H1 (cell line): ENCODE data around the gene RBM8A. TPM values are rescaled to one million over a fixed set of nuclear protein-coding genes. Genes with fewer than 3 reads are reported as not detected.

Experiments used
- CTCF ChIA-PET: fragments of 300-600 bp; sonication (Branson Sonifier 250); formaldehyde crosslinking; loops from one replicate; lab custom pipeline; 2021; ENCODE audit not compliant: partially characterized antibody; lab: Charles Lee
- POLR2A ChIA-PET: fragments of 300-600 bp; sonication (Branson Sonifier 250); formaldehyde crosslinking; loops from one replicate; lab custom pipeline; 2021; ENCODE audit warnings: inconsistent platforms; ENCODE audit not compliant: partially characterized antibody; lab: Charles Lee
- DNase-seq, 2 experiments: peaks; one replicate each; pipeline versions ENCODE4 v3.0.0 to v3.0.0-alpha.2; 2010 to 2022; ENCODE audit warnings: low spot score in 2 of 2, low read depth in 1 of 2, mixed read lengths in 1 of 2
- FAIRE-seq: peaks from 2 replicates; lab custom pipeline; 2011; peaks lifted over from hg19 to GRCh38; lab: Jason Lieb, UNC
- H2AFZ ChIP-seq: 2 replicates; pipeline ENCODE4 v1.8.1; 2012; ENCODE audit warnings: low read length, inconsistent platforms
- H2AK5ac ChIP-seq: 2 replicates; pipeline ENCODE4 v1.6.1; 2013; ENCODE audit warnings: low read depth, low read length
- H2BK120ac ChIP-seq: replicated peaks from 2 replicates; pipeline ENCODE3; 2013; ENCODE audit warnings: low read depth, low read length, inconsistent platforms
- H2BK12ac ChIP-seq: 2 replicates; pipeline ENCODE4 v1.6.1; 2013; ENCODE audit warnings: low read depth, low read length
- H2BK15ac ChIP-seq: 2 replicates; pipeline ENCODE4 v1.6.1; 2013; ENCODE audit warnings: low read length
- H2BK20ac ChIP-seq: 2 replicates; pipeline ENCODE4 v1.6.1; 2013; ENCODE audit warnings: low read length
- H2BK5ac ChIP-seq: 2 replicates; pipeline ENCODE4 v1.6.1; 2013; ENCODE audit warnings: low read depth, low read length
- H3K14ac ChIP-seq: 2 replicates; pipeline ENCODE4 v1.6.1; 2013; ENCODE audit warnings: inconsistent platforms; ENCODE audit not compliant: insufficient read length
- H3K18ac ChIP-seq: 2 replicates; pipeline ENCODE4 v1.6.1; 2013; ENCODE audit warnings: low read length; ENCODE audit errors: extremely low read depth
- H3K23ac ChIP-seq: 2 replicates; pipeline ENCODE4 v1.6.1; 2013; ENCODE audit warnings: inconsistent platforms; ENCODE audit not compliant: insufficient read length
- H3K23me2 ChIP-seq: 2 replicates; pipeline ENCODE4 v1.6.1; 2013; ENCODE audit warnings: low read depth, low read length
- H3K27ac ChIP-seq: 2 replicates; pipeline ENCODE4 v1.6.1; 2011; ENCODE audit warnings: low read depth, low read length, inconsistent platforms
- H3K27me3 ChIP-seq, 4 experiments: replicated peaks in 1 of 4; 1 replicate in 1 of 4; 2 replicates in 3 of 4; pipeline versions ENCODE4 v1.6.1 to v1.8.1; 2011 to 2013; ENCODE audit warnings: low read length in 3 of 4, mild to moderate bottlenecking in 3 of 4, inconsistent platforms in 2 of 4, mixed read lengths in 2 of 4, moderate library complexity in 1 of 4; ENCODE audit not compliant: control insufficient read depth in 3 of 4, insufficient read depth in 3 of 4; ENCODE audit errors: extremely low read depth in 1 of 4
- H3K36me3 ChIP-seq, 4 experiments: 2 replicates each; pipeline versions ENCODE4 v1.6.1 to v1.8.1; 2011 to 2013; ENCODE audit warnings: mild to moderate bottlenecking in 4 of 4, low read length in 3 of 4, moderate library complexity in 2 of 4, control low read depth in 1 of 4, inconsistent platforms in 1 of 4; ENCODE audit not compliant: insufficient read depth in 4 of 4, control insufficient read depth in 2 of 4
- H3K4ac ChIP-seq: replicated peaks from 2 replicates; pipeline ENCODE3; 2013; ENCODE audit warnings: low read length, low read depth, mixed read lengths, inconsistent platforms; ENCODE audit not compliant: insufficient read length
- H3K4me1 ChIP-seq, 4 experiments: replicated peaks in 1 of 4; 1 replicate in 1 of 4; 2 replicates in 3 of 4; pipeline versions ENCODE4 v1.6.1 to v1.8.1; 2011 to 2013; ENCODE audit warnings: low read length in 3 of 4, inconsistent platforms in 2 of 4, mixed read lengths in 1 of 4; ENCODE audit not compliant: insufficient read depth in 4 of 4, control insufficient read depth in 3 of 4
- H3K4me2 ChIP-seq, 2 experiments: 2 replicates each; pipeline versions ENCODE4 v1.6.1 to v1.8.1; 2011 to 2013; ENCODE audit warnings: low read depth in 2 of 2, low read length in 2 of 2, control low read depth in 1 of 2, inconsistent platforms in 1 of 2, mild to moderate bottlenecking in 1 of 2; ENCODE audit not compliant: insufficient read depth in 1 of 2
- H3K4me3 ChIP-seq, 4 experiments: fragments of 200-600, 300-600 bp in 1 of 4; sonication (generic), shearing (Covaris generic), sonication (Bioruptor Twin) in 1 of 4; 2 replicates each; pipeline versions ENCODE4 v1.5.1 to v1.8.1; 2011 to 2016; ENCODE audit warnings: low read length in 4 of 4, low read depth in 3 of 4, control low read depth in 2 of 4, inconsistent platforms in 2 of 4, mild to moderate bottlenecking in 2 of 4, mixed read lengths in 1 of 4, moderate library complexity in 1 of 4; ENCODE audit not compliant: insufficient read depth in 2 of 4; ENCODE audit errors: extremely low read depth in 1 of 4
- H3K56ac ChIP-seq: replicated peaks from 2 replicates; pipeline ENCODE3; 2013; ENCODE audit warnings: low read depth, mild to moderate bottlenecking, mixed read lengths, low read length, inconsistent platforms; ENCODE audit not compliant: insufficient read length
- H3K79me1 ChIP-seq: 2 replicates; pipeline ENCODE4 v1.6.1; 2013; ENCODE audit warnings: low read depth, low read length, control low read depth
- H3K79me2 ChIP-seq, 2 experiments: 2 replicates each; pipeline versions ENCODE4 v1.6.1 to v1.8.1; 2012 to 2013; ENCODE audit warnings: low read length in 2 of 2, mild to moderate bottlenecking in 2 of 2, inconsistent platforms in 1 of 2; ENCODE audit not compliant: insufficient read depth in 2 of 2, control insufficient read depth in 1 of 2
- H3K9ac ChIP-seq, 4 experiments: replicated peaks in 1 of 4; 1 replicate in 1 of 4; 2 replicates in 3 of 4; pipeline versions ENCODE4 v1.6.1 to v1.8.1; 2011 to 2013; ENCODE audit warnings: low read depth in 3 of 4, low read length in 3 of 4, control low read depth in 2 of 4, mild to moderate bottlenecking in 2 of 4, moderate library complexity in 2 of 4, inconsistent platforms in 1 of 4; ENCODE audit errors: extremely low read depth in 1 of 4
- H3K9me3 ChIP-seq, 2 experiments: 2 replicates each; pipeline versions ENCODE4 v1.6.1 to v1.8.1; 2012 to 2013; ENCODE audit warnings: mild to moderate bottlenecking in 2 of 2, moderate library complexity in 2 of 2, control low read depth in 1 of 2, inconsistent platforms in 1 of 2, low read depth in 1 of 2, low read length in 1 of 2, mixed read lengths in 1 of 2; ENCODE audit not compliant: insufficient read depth in 2 of 2
- H4K20me1 ChIP-seq, 2 experiments: replicated peaks in 1 of 2; 2 replicates each; pipeline versions ENCODE3 to v1.8.1; 2011 to 2013; ENCODE audit warnings: inconsistent platforms in 2 of 2, low read length in 2 of 2, mild to moderate bottlenecking in 1 of 2; ENCODE audit not compliant: insufficient read depth in 2 of 2, control insufficient read depth in 1 of 2
- H4K5ac ChIP-seq: 2 replicates; pipeline ENCODE4 v1.6.1; 2013; ENCODE audit warnings: low read length, low read depth, mixed read lengths, inconsistent platforms; ENCODE audit not compliant: insufficient read length
- H4K8ac ChIP-seq: 2 replicates; pipeline ENCODE4 v1.8.0; 2013; ENCODE audit warnings: mild to moderate bottlenecking, moderate library complexity, low read length, inconsistent platforms; ENCODE audit not compliant: insufficient read depth; ENCODE audit errors: extremely low read depth
- H4K91ac ChIP-seq: replicated peaks from 2 replicates; pipeline ENCODE3; 2013; ENCODE audit warnings: low read length, mixed read lengths, inconsistent platforms; ENCODE audit not compliant: insufficient read length
- PHF8 ChIP-seq: fragments of 200-600 bp; sonication (generic); conservative IDR thresholded peaks from 2 replicates; pipeline ENCODE4 v1.7.1; 2012; ENCODE audit warnings: low read depth, mild to moderate bottlenecking, inconsistent platforms, low read length, moderate library complexity
- RFX5 ChIP-seq: IDR thresholded peaks from 2 replicates; pipeline ENCODE4 v1.6.1; 2011; ENCODE audit warnings: low read depth, low read length, improper control_type of control experiment, borderline replicate concordance
- RXRA ChIP-seq: IDR thresholded peaks from 2 replicates; pipeline ENCODE4 v1.6.1; 2011; ENCODE audit warnings: low read depth, mild to moderate bottlenecking, low read length, moderate library complexity; ENCODE audit not compliant: insufficient read depth
- SP4 ChIP-seq: IDR thresholded peaks from 2 replicates; pipeline ENCODE4 v1.6.1; 2012; ENCODE audit warnings: low read length, inconsistent platforms
- SUZ12 ChIP-seq: fragments of 200-600 bp; sonication (generic); IDR thresholded peaks from 2 replicates; pipeline ENCODE4 v1.6.1; 2012; ENCODE audit warnings: mild to moderate bottlenecking, inconsistent platforms, low read length, moderate library complexity, mixed read lengths
- WGBS, 2 experiments: shearing (Covaris generic) in 1 of 2; methylation state at CpG; one replicate each; pipeline versions ENCODE4 v1.1.6 to v1.1.7; 2013 to 2015; ENCODE audit warnings: low lambda C conversion rate in 2 of 2, mixed read lengths in 2 of 2, inconsistent platforms in 1 of 2, low coverage in 1 of 2, missing lambda C conversion rate in 1 of 2; ENCODE audit not compliant: insufficient replicate concordance in 2 of 2, insufficient coverage in 1 of 2, insufficient read length in 1 of 2; ENCODE audit errors: extremely low coverage in 1 of 2, missing lambda C conversion rate in 1 of 2; 5-methylcytosine and 5-hydroxymethylcytosine counted together
- polyA plus RNA-seq, 7 experiments: library from polyadenylated mRNA; depleted of rRNA in 3 of 7; stranded (reverse) in 5 of 7; unstranded in 2 of 7; fragments of >200 nt in 5 of 7; fragments of 200-250 nt in 2 of 7; gene quantifications; 1 replicate in 5 of 7; 2 replicates in 1 of 7; 4 replicates in 1 of 7; pipeline versions ENCODE4 v1.2.1 to v1.2.3, GENCODE V29; 2011 to 2013; ENCODE audit warnings: missing spikeins in 2 of 7, mixed read lengths in 2 of 7
- total RNA-seq: library from RNA; stranded (reverse); fragmentation: NEBNext Ultra II Directional; extraction: Animal tissue kit (Norgen Biotek cat#: 25700); gene quantifications from 2 replicates; pipeline ENCODE4 v1.2.1, GENCODE V29; 2021

RBM8A gene
- total and polyA plus RNA-seq, 2 of the 8 experiments (the other 6 are each of a cell fraction or from before 2014, with no cell fraction given), result 125 to 216 TPM

DNA sequence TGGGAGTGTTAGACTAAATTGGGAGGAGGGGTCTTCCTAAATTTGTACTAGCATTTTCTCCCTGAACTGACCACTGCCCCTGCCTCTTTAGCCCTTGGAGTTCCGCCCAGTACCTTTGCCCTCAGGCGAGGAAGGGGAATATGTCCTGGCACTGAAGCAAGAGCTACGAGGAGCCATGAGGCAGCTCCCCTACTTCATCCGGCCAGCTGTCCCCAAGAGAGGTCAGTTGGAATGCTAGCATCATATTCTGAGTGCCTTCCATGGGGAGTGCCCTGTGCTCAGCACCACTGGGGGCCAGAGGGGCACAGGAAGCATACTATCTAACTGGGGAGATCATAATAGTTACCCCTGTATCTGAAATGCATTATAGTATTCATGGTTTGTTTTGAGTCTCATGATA lies 47.9 kb upstream of the RBM8A start:
- Histone ChIP-seq H3K4ac (no peak overlapping the region), H2AFZ (no peak overlapping the region), H3K27me3 (no peaks in the 10 kb centered on the region), H3K27ac (no peak overlapping the region), H2BK12ac (no peak overlapping the region), H2BK5ac (no peak overlapping the region), H3K9ac (no peak overlapping the region), H2BK20ac (no peak overlapping the region), H3K4me1 (peaks cover 4 to 18% (median 13%) of the 10 kb centered on the region in 4 experiments; a peak in 5 of 7 replicates), H3K23ac (no peak overlapping the region), H3K56ac (no peak overlapping the region), H3K4me2 (no peak overlapping the region), H2BK15ac (no peak overlapping the region), H3K79me1 (no peaks in the 10 kb centered on the region), H3K18ac (no peak overlapping the region), H4K8ac (no peak overlapping the region), H4K91ac (no peak overlapping the region), H3K4me3 (no peak overlapping the region), H3K79me2 (no peaks in the 10 kb centered on the region), H4K5ac (no peak overlapping the region), H2BK120ac (no peak overlapping the region), H2AK5ac (no peak overlapping the region), H3K23me2 (peaks cover 3% of the 10 kb centered on the region; the same call in 1 of the 2 replicates), H3K36me3 (no peaks in the 10 kb centered on the region), H4K20me1 (no peaks in the 10 kb centered on the region), H3K9me3 (no peaks in the 10 kb centered on the region), H3K14ac (no peak overlapping the region)
- ChIA-PET POLR2A (interaction anchor here (1.0 to 1.2 kb wide), 2 partner anchors 15 to 18 kb away, joined by 3 read pairs; no protein-coding TSS in a partner anchor), CTCF (interaction anchor here (2.0 to 8.7 kb wide), 4 partner anchors 17 to 83 kb away, joined by 6 to 152 read pairs (median 46); partner anchors contain the start of gene LIX1L)
- TF ChIP-seq SUZ12 (no peak), SP4 (no peak), RXRA (no peak), RFX5 (no peak), PHF8 (no peak)
- WGBS, 2 experiments, result 86% methylated on average over 4 of the region's 4 CpGs; no CpG with 5 or more reads in 1 of the 2 experiments
- no peak for FAIRE-seq
- no peak for DNase-seq
